ENCODE data around the gene PPA2.
"Not testable (repeated sequence)": the region's sequence is repeated elsewhere in the genome, so short reads cannot be mapped to it uniquely, and the experiment has no call there.

DNA sequence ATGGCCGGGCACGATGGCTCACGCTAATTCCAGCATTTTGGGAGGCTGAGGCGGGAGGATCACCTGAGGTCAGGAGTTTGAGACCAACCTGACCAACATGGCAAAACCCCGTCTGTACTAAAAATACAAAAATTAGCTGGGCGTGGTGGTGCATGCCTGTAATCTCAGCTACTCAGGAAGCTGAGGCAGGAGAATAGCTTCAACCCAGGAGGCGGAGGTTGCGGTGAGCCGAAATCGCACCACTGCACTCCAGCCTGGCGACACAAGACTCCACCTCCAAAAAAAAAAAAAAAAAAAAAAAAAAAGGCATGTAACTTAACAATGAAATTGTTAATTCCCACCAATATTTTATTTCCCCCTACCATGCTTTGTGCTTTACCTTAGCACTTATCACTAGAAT is 15.3 kb downstream of the PPA2 start:
- TF ChIP-seq POLR2AphosphoS5 (IDR thresholded peaks at IDR 0.05; ENCODE audit: low read depth, low read length); EZH2 (IDR thresholded peaks at IDR 0.05); EZH2phosphoT487 (IDR thresholded peaks at IDR 0.05; ENCODE audit: borderline replicate concordance); SP1 (IDR thresholded peaks at IDR 0.05; ENCODE audit: low read depth); YY1 (IDR thresholded peaks at IDR 0.05; ENCODE audit: extremely low read depth, insufficient replicate concordance, low read depth, low read length); POLR2A (IDR thresholded peaks at IDR 0.05; ENCODE audit: borderline replicate concordance, extremely low read depth, insufficient read depth, insufficient read length): not testable (repeated sequence)
- TF ChIP-seq, protein P1, sequence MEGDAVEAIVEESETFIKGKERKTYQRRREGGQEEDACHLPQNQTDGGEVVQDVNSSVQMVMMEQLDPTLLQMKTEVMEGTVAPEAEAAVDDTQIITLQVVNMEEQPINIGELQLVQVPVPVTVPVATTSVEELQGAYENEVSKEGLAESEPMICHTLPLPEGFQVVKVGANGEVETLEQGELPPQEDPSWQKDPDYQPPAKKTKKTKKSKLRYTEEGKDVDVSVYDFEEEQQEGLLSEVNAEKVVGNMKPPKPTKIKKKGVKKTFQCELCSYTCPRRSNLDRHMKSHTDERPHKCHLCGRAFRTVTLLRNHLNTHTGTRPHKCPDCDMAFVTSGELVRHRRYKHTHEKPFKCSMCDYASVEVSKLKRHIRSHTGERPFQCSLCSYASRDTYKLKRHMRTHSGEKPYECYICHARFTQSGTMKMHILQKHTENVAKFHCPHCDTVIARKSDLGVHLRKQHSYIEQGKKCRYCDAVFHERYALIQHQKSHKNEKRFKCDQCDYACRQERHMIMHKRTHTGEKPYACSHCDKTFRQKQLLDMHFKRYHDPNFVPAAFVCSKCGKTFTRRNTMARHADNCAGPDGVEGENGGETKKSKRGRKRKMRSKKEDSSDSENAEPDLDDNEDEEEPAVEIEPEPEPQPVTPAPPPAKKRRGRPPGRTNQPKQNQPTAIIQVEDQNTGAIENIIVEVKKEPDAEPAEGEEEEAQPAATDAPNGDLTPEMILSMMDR (IDR thresholded peaks at IDR 0.05 in 2 of 3, conservative IDR thresholded peaks at IDR 0.05 in 1 of 3; ENCODE audit: borderline replicate concordance in 1 of 3, insufficient read depth in 1 of 3, low read depth in 2 of 3, low read length in 2 of 3) = not testable (repeated sequence)

All from HCT116 (cell line).